DOHH2 (cell line): ENCODE data around the gene SLC22A8.

ENCODE experiments used
- H3F3A ChIP-seq: fragments of 200-600 bp; sonication (generic), shearing (Covaris generic); 2 replicates; pipeline ENCODE4 v1.6.0; 2016; ENCODE audit warnings: antibody characterized with exemption, mild to moderate bottlenecking; ENCODE audit not compliant: control insufficient read depth, insufficient read depth
- H3K27ac ChIP-seq: fragments of 200-600 bp; sonication (generic); 2 replicates; pipeline ENCODE4 v1.5.1; 2014; ENCODE audit warnings: low read depth, mild to moderate bottlenecking, low read length, moderate library complexity
- H3K27me3 ChIP-seq: fragments of 200-600 bp; sonication (generic); 2 replicates; pipeline ENCODE4 v1.6.1; 2014; ENCODE audit warnings: mild to moderate bottlenecking, low read length, mixed read lengths; ENCODE audit not compliant: control insufficient read depth
- H3K36me3 ChIP-seq: fragments of 200-600 bp; sonication (generic); 2 replicates; pipeline ENCODE4 v1.6.1; 2014; ENCODE audit warnings: mild to moderate bottlenecking, low read length, moderate library complexity, mixed read lengths; ENCODE audit not compliant: control insufficient read depth
- H3K4me1 ChIP-seq: fragments of 200-600 bp; sonication (generic); 2 replicates; pipeline ENCODE4 v1.6.1; 2014; ENCODE audit warnings: mild to moderate bottlenecking, low read length, mixed read lengths; ENCODE audit not compliant: control insufficient read depth
- H3K4me2 ChIP-seq: fragments of 200-600 bp; sonication (generic); 2 replicates; pipeline ENCODE4 v1.6.0; 2014; ENCODE audit warnings: mild to moderate bottlenecking, low read length, moderate library complexity
- H3K4me3 ChIP-seq: fragments of 200-600 bp; sonication (generic); 2 replicates; pipeline ENCODE4 v1.5.1; 2014; ENCODE audit warnings: mild to moderate bottlenecking, low read length, mixed read lengths
- H3K79me2 ChIP-seq: fragments of 200-600 bp; sonication (generic); 2 replicates; pipeline ENCODE4 v1.6.1; 2014; ENCODE audit warnings: mild to moderate bottlenecking, low read length, mixed read lengths; ENCODE audit not compliant: control insufficient read depth
- H3K9me2 ChIP-seq: fragments of 200-600 bp; sonication (generic); replicated peaks from 2 replicates; pipeline ENCODE4 v1.6.1; 2014; ENCODE audit warnings: mild to moderate bottlenecking, low read length, mixed read lengths; ENCODE audit not compliant: control insufficient read depth
- H3K9me3 ChIP-seq: fragments of 200-600 bp; sonication (generic); 2 replicates; pipeline ENCODE4 v1.6.1; 2014; ENCODE audit warnings: antibody characterized with exemption, low read length, mixed read lengths; ENCODE audit not compliant: control insufficient read depth, insufficient read depth
- H4K20me1 ChIP-seq: fragments of 200-600 bp; sonication (generic); 2 replicates; pipeline ENCODE4 v1.6.0; 2014; ENCODE audit warnings: low read depth, mild to moderate bottlenecking, antibody characterized with exemption, low read length, moderate library complexity; ENCODE audit not compliant: control insufficient read depth, insufficient read depth
- CTCF ChIP-seq: fragments of 200-600 bp; sonication (generic); IDR thresholded peaks from one replicate; pipeline ENCODE4 v1.5.1; 2014; ENCODE audit warnings: antibody characterized with exemption, mild to moderate bottlenecking, low read depth, low read length; ENCODE audit not compliant: poor library complexity, severe bottlenecking
- EZH2phosphoT487 ChIP-seq: fragments of 200-600 bp; sonication (generic); IDR thresholded peaks from 2 replicates; pipeline ENCODE4 v1.6.1; 2017; ENCODE audit warnings: borderline replicate concordance, mild to moderate bottlenecking, antibody characterized with exemption, low read length, moderate library complexity, mixed read lengths

Gene SLC22A8

GRCh38 chr11:63020671-63021291 is 5.1 kb upstream of the SLC22A8 start:
- no peaks in the 10 kb centered on the region for H3F3A ChIP-seq
- no peaks in the 10 kb centered on the region for H3K9me3 ChIP-seq
- H4K20me1 ChIP-seq, result no peaks in the 10 kb centered on the region
- H3K27me3 ChIP-seq, result peaks cover 9% of the 10 kb centered on the region
- H3K4me2 ChIP-seq, result no peak overlapping the region
- H3K36me3 ChIP-seq, result no peaks in the 10 kb centered on the region
- no peaks in the 10 kb centered on the region for H3K9me2 ChIP-seq
- H3K27ac ChIP-seq, result no peak overlapping the region
- H3K4me1 ChIP-seq, result no peaks in the 10 kb centered on the region
- no peaks in the 10 kb centered on the region for H3K79me2 ChIP-seq
- TF ChIP-seq CTCF, result peak; percentile 74
- no peak for TF ChIP-seq EZH2phosphoT487
- no peak overlapping the region for H3K4me3 ChIP-seq

- peaks cover 9% of the 10 kb centered on the region for H3K27me3 ChIP-seq
- no peaks in the 10 kb centered on the region for H3F3A ChIP-seq
- no peak overlapping the region for H3K4me3 ChIP-seq
- H4K20me1 ChIP-seq, result no peaks in the 10 kb centered on the region
- H3K9me2 ChIP-seq, result no peaks in the 10 kb centered on the region
- no peak overlapping the region for H3K27ac ChIP-seq
- H3K79me2 ChIP-seq, result no peaks in the 10 kb centered on the region
- no peaks in the 10 kb centered on the region for H3K4me1 ChIP-seq
- no peaks in the 10 kb centered on the region for H3K9me3 ChIP-seq
- no peaks in the 10 kb centered on the region for H3K36me3 ChIP-seq
- TF ChIP-seq CTCF (no peak), EZH2phosphoT487 (no peak)
- no peak overlapping the region for H3K4me2 ChIP-seq
Measured at GRCh38 chr11:63019506-63019905, 3.9 kb upstream of the SLC22A8 start.

GRCh38 chr11:63017306-63017974 is 1.8 kb upstream of the SLC22A8 start:
- Histone ChIP-seq H4K20me1 (no peaks in the 10 kb centered on the region), H3K36me3 (no peaks in the 10 kb centered on the region), H3K4me1 (no peaks in the 10 kb centered on the region), H3K9me2 (no peaks in the 10 kb centered on the region), H3K79me2 (no peaks in the 10 kb centered on the region), H3K4me3 (no peak overlapping the region), H3K4me2 (no peak overlapping the region), H3F3A (no peaks in the 10 kb centered on the region), H3K27me3 (peaks cover 9% of the 10 kb centered on the region), H3K9me3 (no peaks in the 10 kb centered on the region), H3K27ac (no peak overlapping the region)
- TF ChIP-seq CTCF (no peak), EZH2phosphoT487 (no peak)
